Progenitor cell of endocrine pancreas (in vitro differentiated cells): ENCODE results near the gene SLC4A2. TPM values are rescaled to one million over a fixed set of nuclear protein-coding genes. Genes with fewer than 3 reads are reported as not detected.

Experiments used
- DNase-seq: peaks from one replicate; pipeline ENCODE4 v3.0.0; 2021; ENCODE audit warnings: low spot score; ENCODE audit not compliant: unreplicated experiment
- H3K27ac Mint-ChIP-seq: 2 replicates; pipeline ENCODE4 v1.8.0; 2021; ENCODE audit warnings: mild to moderate bottlenecking, moderate library complexity, mixed read lengths
- H3K27me3 Mint-ChIP-seq: 2 replicates; pipeline ENCODE4 v1.8.0; 2021; ENCODE audit warnings: mixed read lengths
- H3K36me3 Mint-ChIP-seq: 2 replicates; pipeline ENCODE4 v1.8.0; 2022; ENCODE audit warnings: mixed read lengths; ENCODE audit not compliant: insufficient read depth
- H3K4me1 Mint-ChIP-seq: 2 replicates; pipeline ENCODE4 v1.8.0; 2021; ENCODE audit warnings: low read depth, mixed read lengths
- H3K4me3 Mint-ChIP-seq: 2 replicates; pipeline ENCODE4 v1.8.0; 2021; ENCODE audit warnings: low read depth, mild to moderate bottlenecking, moderate library complexity, mixed read lengths
- H3K9me3 Mint-ChIP-seq: 2 replicates; pipeline ENCODE4 v1.8.0; 2021; ENCODE audit warnings: low read depth, mixed read lengths
- total RNA-seq: library from RNA; stranded (reverse); gene quantifications from 2 replicates; pipeline ENCODE4 v1.2.1, GENCODE V29; 2021
- TF ChIP-seq, protein P1 (sequence below): fragments of 200-600 bp; sonication (generic); IDR thresholded peaks from one replicate; pipeline ENCODE4 v1.5.0; 2021; ENCODE audit warnings: antibody characterized with exemption, mild to moderate bottlenecking; ENCODE audit not compliant: unreplicated experiment

The SLC4A2 gene
- total RNA-seq, 1 donor from 2014 or later, result 213 TPM

- Mint-ChIP-seq H3K4me3 (no peak overlapping the region), H3K27ac (peak overlapping the region; percentile 88), H3K27me3 (peaks cover 2% of the 10 kb centered on the region), H3K36me3 (no peaks in the 10 kb centered on the region), H3K9me3 (no peaks in the 10 kb centered on the region), H3K4me1 (peaks cover 34% of the 10 kb centered on the region)
- TF ChIP-seq, protein P1, sequence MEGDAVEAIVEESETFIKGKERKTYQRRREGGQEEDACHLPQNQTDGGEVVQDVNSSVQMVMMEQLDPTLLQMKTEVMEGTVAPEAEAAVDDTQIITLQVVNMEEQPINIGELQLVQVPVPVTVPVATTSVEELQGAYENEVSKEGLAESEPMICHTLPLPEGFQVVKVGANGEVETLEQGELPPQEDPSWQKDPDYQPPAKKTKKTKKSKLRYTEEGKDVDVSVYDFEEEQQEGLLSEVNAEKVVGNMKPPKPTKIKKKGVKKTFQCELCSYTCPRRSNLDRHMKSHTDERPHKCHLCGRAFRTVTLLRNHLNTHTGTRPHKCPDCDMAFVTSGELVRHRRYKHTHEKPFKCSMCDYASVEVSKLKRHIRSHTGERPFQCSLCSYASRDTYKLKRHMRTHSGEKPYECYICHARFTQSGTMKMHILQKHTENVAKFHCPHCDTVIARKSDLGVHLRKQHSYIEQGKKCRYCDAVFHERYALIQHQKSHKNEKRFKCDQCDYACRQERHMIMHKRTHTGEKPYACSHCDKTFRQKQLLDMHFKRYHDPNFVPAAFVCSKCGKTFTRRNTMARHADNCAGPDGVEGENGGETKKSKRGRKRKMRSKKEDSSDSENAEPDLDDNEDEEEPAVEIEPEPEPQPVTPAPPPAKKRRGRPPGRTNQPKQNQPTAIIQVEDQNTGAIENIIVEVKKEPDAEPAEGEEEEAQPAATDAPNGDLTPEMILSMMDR, result peak; percentile 88
- peak; percentile 66 for DNase-seq
Observed at GRCh38 chr7:151110941-151111645, 51.7 kb downstream of the SLC4A2 start.

- H3K4me3 Mint-ChIP-seq, result peak overlapping the region; percentile 63
- TF ChIP-seq, protein P1, result no peak
Observed at GRCh38 chr7:151113344-151114150, 54.2 kb downstream of the SLC4A2 start.

GRCh38 chr7:151114151-151115090, 55.0 kb downstream of the SLC4A2 start:
- H3K36me3 Mint-ChIP-seq, result peaks cover 7% of the 10 kb centered on the region
- peaks cover 34% of the 10 kb centered on the region for H3K4me1 Mint-ChIP-seq
- peak overlapping the region; percentile 63 for H3K4me3 Mint-ChIP-seq
- H3K9me3 Mint-ChIP-seq, result no peaks in the 10 kb centered on the region
- no peak overlapping the region for H3K27ac Mint-ChIP-seq
- DNase-seq, result peak; percentile 38
- TF ChIP-seq, protein P1, result peak; percentile 15
- H3K27me3 Mint-ChIP-seq, result peaks cover 2% of the 10 kb centered on the region

More at GRCh38 chr7:151113344-151114150, 54.2 kb downstream of the SLC4A2 start:
- H3K4me1 Mint-ChIP-seq, result peaks cover 34% of the 10 kb centered on the region
- H3K27me3 Mint-ChIP-seq, result peaks cover 2% of the 10 kb centered on the region
- H3K27ac Mint-ChIP-seq, result peak overlapping the region; percentile 85
- no peaks in the 10 kb centered on the region for H3K9me3 Mint-ChIP-seq
- no peak for DNase-seq
- H3K36me3 Mint-ChIP-seq, result peaks cover under 1% of the 10 kb centered on the region

DNA sequence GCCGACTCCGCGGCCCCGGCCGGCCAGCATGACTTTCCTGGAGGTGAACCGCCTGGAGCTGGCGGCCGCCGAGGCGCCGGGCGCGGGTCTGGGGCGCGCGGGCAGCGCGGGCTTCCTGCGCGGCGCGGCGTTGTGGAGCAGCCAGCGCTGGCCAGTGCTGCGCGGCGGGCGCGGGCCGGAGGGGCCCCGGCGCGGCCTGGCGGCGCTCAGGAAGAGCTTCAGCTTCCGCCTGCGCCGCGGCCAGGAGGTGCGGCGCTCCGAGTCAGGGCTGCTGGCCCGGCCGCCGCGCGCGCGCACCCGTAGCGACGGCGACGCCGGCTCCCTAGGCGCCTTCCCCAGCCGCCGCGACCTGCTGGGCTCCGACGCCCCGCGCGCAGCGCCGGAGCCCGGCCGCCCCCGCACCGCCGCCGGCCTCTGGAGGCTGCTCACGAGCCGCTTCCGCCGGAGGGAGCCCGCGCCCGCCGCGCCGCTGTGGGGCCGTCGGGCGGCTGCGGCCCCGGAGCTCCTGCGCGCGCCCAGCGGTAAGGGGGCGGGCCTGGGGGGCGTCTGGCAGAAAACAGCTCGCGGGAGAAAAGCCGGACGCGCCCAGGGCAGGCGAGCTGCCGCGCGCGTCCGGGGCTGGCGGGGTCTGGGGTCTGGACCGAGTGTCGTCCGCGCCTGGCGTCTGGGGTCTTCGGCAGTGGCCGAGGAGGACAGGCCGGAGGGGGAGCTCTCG, 55.9 kb downstream of the SLC4A2 start:
- no peak overlapping the region for H3K27ac Mint-ChIP-seq

More for the DNA sequence above, 55.9 kb downstream of the SLC4A2 start:
- Mint-ChIP-seq H3K36me3 (peaks cover 7% of the 10 kb centered on the region), H3K4me1 (peaks cover 34% of the 10 kb centered on the region), H3K27me3 (peaks cover 2% of the 10 kb centered on the region), H3K4me3 (peak overlapping the region; percentile 72), H3K9me3 (no peaks in the 10 kb centered on the region)
- TF ChIP-seq, protein P1, result no peak
- DNase-seq, result no peak
